SK-N-MC (cell line): Measurements from ENCODE around the gene CFD.

Experiments
- EZH2 ChIP-seq: fragments of 200-600 bp; sonication (generic); IDR thresholded peaks from one replicate; pipeline ENCODE4 v1.6.1; 2017; ENCODE audit warnings: antibody characterized with exemption
- FOXP2 ChIP-seq: optimal IDR thresholded peaks from 2 replicates; pipeline ENCODE3; 2011; ENCODE audit warnings: mild to moderate bottlenecking, moderate library complexity; ENCODE audit not compliant: insufficient read depth; ENCODE audit errors: extremely low read length, control extremely low read depth
- POLR2AphosphoS5 ChIP-seq: IDR thresholded peaks from 2 replicates; pipeline ENCODE4 v1.6.1; 2012; ENCODE audit warnings: mild to moderate bottlenecking, low read depth, low read length, borderline replicate concordance

DNA sequence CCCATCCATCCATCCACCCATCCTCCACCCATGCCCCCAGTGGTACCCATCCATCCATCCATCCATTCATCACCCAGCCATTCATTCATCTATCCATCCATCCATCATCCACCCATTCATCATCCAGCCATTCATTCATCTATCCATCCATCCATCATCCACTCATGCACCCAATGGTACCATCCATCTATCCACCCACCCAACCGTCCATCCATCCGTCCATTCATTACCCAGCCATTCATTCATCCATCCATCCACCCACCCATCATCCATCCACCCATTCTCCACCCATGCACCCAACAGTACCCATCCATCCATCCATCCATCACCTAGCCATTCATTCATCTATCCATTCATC is 43.0 kb upstream of the CFD start:
- TF ChIP-seq POLR2AphosphoS5 (no peak), EZH2 (no peak), FOXP2 (no peak)
